HuH-7 (cell line): ENCODE data around the gene CIBAR2.
A peak's percentile ranks its signal among the peaks of the same experiment; 100 is the strongest.
"Not testable (repeated sequence)": the region's sequence is repeated elsewhere in the genome, so short reads cannot be mapped to it uniquely, and the experiment has no call there.

Experiments used
- DNase-seq: peaks from one replicate; pipeline ENCODE4 v3.0.0; 2011; ENCODE audit warnings: low spot score

The CIBAR2 gene

DNA sequence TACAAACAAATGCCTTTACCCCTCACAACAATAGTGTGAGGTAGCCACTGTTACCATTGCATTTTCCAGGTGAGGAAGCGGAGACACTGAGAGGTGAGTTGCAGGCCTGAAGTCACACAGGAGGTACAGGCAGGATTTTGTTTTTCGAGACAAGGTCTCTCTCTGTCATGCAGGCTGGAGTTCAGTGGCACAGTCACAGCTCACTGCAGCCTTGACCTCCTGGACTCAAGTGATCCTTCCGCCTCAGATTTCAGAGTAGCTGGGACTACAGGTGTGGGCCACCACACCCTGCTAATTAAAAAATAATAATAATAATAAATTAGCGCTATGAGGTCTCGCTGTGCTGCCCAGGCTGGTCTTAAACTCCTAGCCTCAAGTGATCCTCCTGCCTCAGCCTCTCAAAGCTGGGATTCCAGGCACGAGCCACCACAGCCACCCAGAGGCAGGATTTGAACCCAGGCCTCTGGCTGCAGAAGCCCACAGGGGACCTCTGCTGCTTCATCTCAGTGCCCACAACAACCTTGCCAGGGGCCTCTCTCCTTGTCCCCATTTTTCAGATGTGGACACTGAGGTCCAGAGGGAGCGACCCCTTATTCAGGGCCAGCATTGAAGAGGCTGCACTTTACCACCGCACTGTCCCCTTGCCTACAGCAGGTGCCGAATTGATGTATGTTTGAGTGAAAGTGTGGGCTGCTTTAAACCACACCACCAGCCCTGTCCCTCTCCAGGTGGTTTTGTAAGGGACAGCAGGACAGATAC, 16.0 kb upstream of the CIBAR2 start:
- DNase-seq = no peak

DNA sequence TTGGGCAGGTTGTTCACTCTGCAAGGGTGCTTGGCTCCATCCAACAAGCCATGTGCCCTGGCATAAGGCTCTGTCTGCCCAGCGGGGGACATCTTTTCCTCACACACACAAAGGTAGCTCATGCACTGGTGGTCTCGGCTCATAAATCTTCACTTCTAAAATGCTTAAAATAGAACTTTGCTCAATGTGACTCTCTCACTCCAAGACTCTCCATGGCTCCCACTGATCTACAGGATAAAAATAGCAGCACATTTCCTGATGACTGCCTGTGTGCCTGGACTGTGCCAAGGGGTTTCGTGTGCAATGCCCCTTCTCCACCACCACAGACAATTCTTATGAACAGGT, 15.1 kb upstream of the CIBAR2 start:
- DNase-seq = no peak

GRCh38 chr16:85126705-85127378, 14.6 kb upstream of the CIBAR2 start:
- no peak for DNase-seq

- no peak for DNase-seq
Measured at GRCh38 chr16:85126394-85126704, 14.1 kb upstream of the CIBAR2 start.

GRCh38 chr16:85125570-85126393, 13.5 kb upstream of the CIBAR2 start:
- no peak for DNase-seq

DNA sequence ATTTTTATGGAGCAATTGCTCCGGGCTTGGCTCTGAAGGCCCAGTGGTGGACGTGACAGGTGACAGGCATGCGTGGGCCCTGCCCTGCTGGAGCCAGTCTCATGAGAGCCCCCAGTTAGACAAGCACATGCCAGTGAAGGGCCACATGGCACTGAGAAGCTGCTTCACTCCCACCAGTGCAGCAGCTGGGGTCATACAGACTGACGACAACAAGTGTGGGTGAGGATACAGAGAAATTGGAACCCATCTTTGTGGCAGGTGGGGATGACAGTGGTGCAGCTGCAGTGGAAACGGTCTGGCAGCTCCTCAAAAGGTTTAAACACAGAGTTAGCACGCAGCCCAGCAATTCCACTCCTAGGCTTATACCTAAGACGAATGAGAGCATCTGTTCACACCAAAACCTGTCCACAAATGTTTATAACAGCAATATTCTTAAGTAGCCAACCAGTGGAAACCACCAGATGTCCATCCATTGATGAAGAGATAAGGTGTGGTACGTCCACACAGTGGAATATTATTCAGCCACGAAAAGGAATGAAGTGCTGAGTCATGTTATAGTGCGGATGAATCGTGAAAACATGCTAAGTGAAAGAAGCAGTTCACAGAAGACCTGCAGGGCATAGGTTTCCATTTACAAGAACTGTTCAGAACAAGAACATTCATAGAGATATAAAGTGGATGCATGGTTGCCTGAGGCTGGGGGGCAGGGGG, 12.5 kb upstream of the CIBAR2 start:
- DNase-seq = no peak

- DNase-seq = no peak
Measured at GRCh38 chr16:85123891-85124635, 11.8 kb upstream of the CIBAR2 start.

DNA sequence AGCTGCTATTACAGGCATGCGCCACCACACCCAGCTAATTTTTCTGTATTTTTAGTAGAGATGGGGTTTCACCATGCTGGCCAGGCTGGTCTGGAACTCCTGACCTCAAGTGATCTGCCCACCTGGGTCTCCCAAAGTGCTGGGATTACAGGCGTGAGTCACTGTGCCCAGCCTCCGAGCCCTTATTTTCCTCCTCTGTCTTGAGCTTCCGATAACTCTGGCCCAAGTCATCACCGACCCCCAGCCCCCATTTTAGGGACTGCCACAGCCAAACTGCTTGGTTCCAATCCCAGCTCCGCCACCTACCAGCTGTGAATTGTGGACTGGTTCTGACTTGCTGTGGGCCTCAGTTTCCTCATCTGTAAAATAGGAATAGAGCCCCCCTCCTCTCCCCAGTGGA, 11.2 kb upstream of the CIBAR2 start:
- not testable (repeated sequence) for DNase-seq

DNA sequence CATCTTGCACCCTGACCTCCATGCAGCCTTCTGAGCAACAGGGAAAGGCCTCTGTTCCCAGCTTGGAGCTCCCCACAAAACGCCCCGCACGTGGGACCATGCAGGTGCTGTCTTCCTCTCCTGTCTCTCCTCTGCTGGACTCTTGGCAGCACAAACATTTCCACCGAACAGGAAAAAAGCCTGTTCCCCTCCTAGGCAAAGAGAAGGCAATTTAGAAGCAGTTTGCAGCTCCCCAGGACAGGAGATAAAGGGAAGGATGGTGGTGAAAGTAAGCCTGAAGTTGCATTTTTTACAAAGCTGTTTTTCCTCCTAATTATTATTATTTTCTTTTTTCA, 7.7 kb upstream of the CIBAR2 start:
- no peak for DNase-seq

DNA sequence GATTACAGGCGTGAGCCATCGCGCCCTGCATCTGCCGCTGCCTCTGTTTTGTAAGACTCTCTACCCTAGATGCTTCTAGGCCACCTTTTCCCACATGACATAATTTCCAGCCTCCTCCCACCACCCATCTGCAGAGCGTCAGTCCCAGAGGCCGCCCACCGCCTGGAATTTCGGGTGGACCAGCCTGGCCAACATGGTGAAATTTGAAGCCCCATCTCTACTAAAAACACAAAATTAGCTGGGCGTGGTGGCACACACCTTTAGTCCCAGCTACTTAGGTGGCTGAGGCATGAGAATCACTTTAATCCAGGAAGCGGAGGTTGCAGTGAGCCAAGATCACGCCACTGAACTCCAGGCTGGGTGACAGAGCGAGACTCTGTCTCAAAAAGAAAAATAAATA, 5.1 kb upstream of the CIBAR2 start:
- DNase-seq = no peak

DNA sequence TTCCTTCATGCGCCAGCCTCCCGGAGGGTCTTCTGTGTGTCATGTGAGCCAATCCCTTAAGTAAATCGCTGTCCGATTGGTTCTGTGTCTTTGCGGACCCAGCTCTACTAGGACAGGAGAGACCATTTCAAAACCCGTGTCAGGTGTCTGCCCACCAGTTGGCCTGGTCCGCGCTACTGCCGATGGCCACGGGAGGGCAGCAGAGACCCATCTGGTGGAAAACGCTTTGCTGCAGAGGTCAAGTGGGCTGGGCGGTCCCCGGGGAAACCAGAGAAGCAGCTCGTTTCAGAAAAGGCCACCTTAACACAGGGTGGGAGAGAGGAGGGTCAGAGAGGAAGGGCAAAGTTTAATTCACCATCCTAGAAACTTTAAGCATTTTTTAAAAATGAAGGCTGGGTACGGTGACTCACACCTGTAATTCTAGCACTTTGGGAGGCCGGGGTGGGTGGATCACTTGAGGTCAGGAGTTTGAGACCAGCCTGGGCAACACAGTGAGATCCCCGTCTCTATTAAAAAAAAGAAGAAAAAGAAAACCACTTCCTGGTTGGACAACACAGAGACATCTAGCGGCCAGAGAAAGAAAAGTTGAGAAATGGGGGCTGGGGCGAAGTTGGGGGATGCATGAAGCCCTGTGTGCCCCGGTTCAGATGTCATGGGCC, 2.8 kb upstream of the CIBAR2 start:
- DNase-seq = peak; percentile 99

- DNase-seq = no peak
Measured at GRCh38 chr16:85113913-85114312, 1.6 kb upstream of the CIBAR2 start.

DNA sequence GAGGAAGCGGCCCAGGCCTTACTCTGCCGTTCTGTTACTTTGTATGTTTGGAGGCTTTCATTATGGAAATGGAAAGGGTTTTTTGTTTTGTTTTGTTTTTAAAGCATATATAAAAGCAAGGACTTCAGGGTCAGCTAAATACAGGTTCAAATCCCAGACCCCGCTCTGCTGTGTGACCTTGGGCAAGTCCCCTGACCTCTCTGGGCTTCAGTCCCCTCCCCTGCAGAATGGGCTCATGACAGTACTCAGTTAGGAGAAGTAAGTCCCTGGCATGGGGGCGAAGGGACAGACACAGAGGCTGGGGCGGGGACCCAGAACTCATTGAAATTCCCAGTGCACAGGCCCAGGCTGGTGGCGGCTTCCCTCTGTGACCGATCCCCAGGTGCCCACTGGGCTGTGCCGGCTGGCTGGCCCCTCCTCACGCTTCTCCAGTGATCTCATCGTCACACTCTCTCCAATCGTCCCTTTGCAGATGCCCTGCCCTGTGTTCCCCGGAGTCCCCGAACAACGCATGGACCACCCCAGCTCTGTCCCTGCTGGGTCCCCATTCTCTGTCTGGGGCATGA, 979 bp upstream of the CIBAR2 start:
- DNase-seq = no peak

DNA sequence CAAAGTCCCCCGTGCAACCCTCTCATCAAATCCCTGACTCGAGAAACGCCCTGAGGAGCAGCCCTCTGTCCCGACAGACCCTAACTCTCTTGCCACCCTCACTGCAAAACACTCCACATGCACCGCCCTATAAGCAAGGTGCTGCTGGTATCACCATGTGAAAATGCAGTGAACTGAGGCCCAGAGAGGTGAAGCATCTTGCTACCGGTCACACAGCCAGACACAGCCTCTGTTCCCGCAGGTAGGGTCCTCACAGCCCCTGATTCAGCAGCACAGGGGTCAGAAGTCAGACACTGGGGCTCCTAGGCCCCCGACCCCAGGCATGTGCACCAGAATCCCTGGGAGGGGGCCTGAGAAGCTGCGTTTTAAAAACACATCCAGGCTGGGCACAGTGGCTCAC, 1.1 kb downstream of the CIBAR2 start:
- no peak for DNase-seq

GRCh38 chr16:85110105-85110504, 2.2 kb downstream of the CIBAR2 start:
- DNase-seq = no peak

DNA sequence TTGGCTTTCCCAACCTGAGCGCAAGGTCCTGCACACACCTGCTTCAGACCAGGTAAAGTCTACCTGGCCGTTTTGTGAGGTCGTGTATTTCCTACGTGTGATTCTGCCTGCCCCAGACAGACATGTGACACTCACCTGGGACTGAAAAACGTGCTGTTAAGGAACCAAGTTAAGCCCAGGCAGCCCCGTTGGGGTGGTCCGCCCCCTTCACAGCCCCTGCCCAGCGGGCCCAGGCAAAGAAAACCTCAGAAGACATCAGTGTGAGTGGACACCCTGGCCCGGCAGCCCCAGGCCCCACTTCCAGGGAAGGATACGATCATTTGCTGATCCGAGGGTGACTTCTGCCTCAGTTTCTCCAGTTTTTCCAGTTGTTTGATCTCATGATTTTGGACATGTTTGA, 4.7 kb downstream of the CIBAR2 start:
- DNase-seq = no peak

DNA sequence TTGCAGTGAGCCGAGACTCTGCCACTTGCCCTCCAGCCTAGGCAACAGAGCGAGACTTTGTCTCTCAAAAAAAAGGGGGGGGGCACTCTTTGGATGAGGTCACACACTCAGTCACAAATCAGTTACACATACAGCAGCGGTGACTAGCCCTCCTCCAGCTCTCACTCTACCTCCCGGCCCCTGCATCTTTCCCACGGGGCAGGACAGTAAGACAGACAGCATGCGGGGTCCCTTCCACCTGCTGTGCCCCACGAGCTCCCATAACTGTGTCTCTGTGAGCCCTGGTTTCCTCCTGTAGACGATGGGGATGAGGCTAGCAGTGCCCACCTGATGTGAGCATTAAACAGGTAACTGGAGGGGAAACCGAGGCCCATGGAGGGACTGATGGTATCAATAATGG, 5.2 kb downstream of the CIBAR2 start:
- no peak for DNase-seq

GRCh38 chr16:85105475-85105874, 6.8 kb downstream of the CIBAR2 start:
- no peak for DNase-seq

- DNase-seq = no peak
Measured at GRCh38 chr16:85104821-85105391, 7.4 kb downstream of the CIBAR2 start.

DNA sequence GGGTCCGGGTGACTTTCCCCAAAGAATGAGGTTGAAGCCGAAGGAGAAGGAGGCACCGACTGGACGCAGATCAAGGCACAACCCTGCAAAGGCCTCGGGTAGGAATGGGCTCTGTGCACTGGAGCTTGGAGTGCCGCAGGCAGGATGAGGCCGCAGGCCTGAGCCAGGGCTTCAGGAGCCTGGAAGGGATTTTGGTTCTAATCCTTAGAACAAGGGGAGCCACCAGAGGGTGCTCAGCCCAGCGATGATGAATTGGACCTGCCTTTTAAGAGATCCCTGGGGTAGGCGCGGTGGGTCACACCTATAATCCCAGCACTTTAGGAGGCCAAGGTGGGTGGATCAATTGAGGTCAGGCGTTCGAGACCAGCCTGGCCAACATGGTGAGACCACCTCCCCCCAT, 8.1 kb downstream of the CIBAR2 start:
- no peak for DNase-seq
